SH-SY5Y (cell line): ENCODE measurements around the gene TBL1X.

ENCODE experiments used
- GATA2 ChIP-seq: IDR thresholded peaks from 2 replicates; pipeline ENCODE4 v1.6.1; 2011; ENCODE audit warnings: mild to moderate bottlenecking, low read depth, low read length
- GATA3 ChIP-seq: IDR thresholded peaks from 2 replicates; pipeline ENCODE4 v1.6.1; 2011; ENCODE audit warnings: low read depth, mild to moderate bottlenecking, low read length, moderate library complexity

Gene TBL1X

GRCh38 chrX:9785254-9785943, 320.5 kb downstream of the TBL1X start:
- TF ChIP-seq GATA3 (no peak), GATA2 (no peak)

- TF ChIP-seq GATA3, result no peak
- TF ChIP-seq GATA2, result no peak
Measured at GRCh38 chrX:9785944-9786797, 321.3 kb downstream of the TBL1X start, which contains the start of gene SHROOM2. Gene SHROOM2 (plus strand): TSS chrX:9786429. CDS start chrX:9786546, 117 bp downstream.

GRCh38 chrX:9786798-9787635, 322.2 kb downstream of the TBL1X start:
- no peak for TF ChIP-seq GATA3
- no peak for TF ChIP-seq GATA2

GRCh38 chrX:9788911-9789310, 324.1 kb downstream of the TBL1X start:
- no peak for TF ChIP-seq GATA2
- TF ChIP-seq GATA3, result no peak

- no peak for TF ChIP-seq GATA3
- TF ChIP-seq GATA2, result no peak
Measured at GRCh38 chrX:9789555-9789954, 324.7 kb downstream of the TBL1X start.
